Activated T-helper 2 cell treated with anti-CD3 and anti-CD28 coated beads, Interferon-gamma antibody, Interleukin-2, Interleukin-4, amounts not matched to agents 10 μg/mL and 5 μg/mL and 100 μg/mL, durations not matched to agents 14 hours and 24 hours and 36 hours (primary cell): ENCODE measurements around the gene ZNF888. TPM values are rescaled to one million over a fixed set of nuclear protein-coding genes. Genes with fewer than 3 reads are reported as not detected.

ENCODE experiments used
- DNase-seq: peaks from one replicate; pipeline ENCODE4 v3.0.0; 2021; ENCODE audit warnings: low spot score
- H3K27ac Mint-ChIP-seq: one replicate; pipeline ENCODE4 v1.8.0; 2021; ENCODE audit warnings: mixed read lengths
- H3K27me3 Mint-ChIP-seq: one replicate; pipeline ENCODE4 v1.8.0; 2021; ENCODE audit warnings: low read depth, mixed read lengths
- H3K36me3 Mint-ChIP-seq: one replicate; pipeline ENCODE4 v1.8.0; 2021; ENCODE audit warnings: low read depth, mixed read lengths
- H3K4me1 Mint-ChIP-seq: one replicate; pipeline ENCODE4 v1.8.0; 2021; ENCODE audit warnings: low read depth, mixed read lengths
- H3K4me3 Mint-ChIP-seq: one replicate; pipeline ENCODE4 v1.8.0; 2021; ENCODE audit warnings: low read depth, mild to moderate bottlenecking, moderate library complexity, mixed read lengths
- H3K9me3 Mint-ChIP-seq: one replicate; pipeline ENCODE4 v1.8.0; 2021; ENCODE audit warnings: mixed read lengths
- intact Hi-C: fragments of 100-400 bp; cut with micrococcal nuclease; formaldehyde crosslinking; loops from one replicate; pipeline ENCODE4 v1.15.1; 2023
- total RNA-seq: library from RNA; stranded (reverse); gene quantifications from 2 replicates; pipeline ENCODE4 v1.2.3, GENCODE V29; 2022

ZNF888 gene
- total RNA-seq: 5.0 and 6.1 TPM in 2 replicates

DNA sequence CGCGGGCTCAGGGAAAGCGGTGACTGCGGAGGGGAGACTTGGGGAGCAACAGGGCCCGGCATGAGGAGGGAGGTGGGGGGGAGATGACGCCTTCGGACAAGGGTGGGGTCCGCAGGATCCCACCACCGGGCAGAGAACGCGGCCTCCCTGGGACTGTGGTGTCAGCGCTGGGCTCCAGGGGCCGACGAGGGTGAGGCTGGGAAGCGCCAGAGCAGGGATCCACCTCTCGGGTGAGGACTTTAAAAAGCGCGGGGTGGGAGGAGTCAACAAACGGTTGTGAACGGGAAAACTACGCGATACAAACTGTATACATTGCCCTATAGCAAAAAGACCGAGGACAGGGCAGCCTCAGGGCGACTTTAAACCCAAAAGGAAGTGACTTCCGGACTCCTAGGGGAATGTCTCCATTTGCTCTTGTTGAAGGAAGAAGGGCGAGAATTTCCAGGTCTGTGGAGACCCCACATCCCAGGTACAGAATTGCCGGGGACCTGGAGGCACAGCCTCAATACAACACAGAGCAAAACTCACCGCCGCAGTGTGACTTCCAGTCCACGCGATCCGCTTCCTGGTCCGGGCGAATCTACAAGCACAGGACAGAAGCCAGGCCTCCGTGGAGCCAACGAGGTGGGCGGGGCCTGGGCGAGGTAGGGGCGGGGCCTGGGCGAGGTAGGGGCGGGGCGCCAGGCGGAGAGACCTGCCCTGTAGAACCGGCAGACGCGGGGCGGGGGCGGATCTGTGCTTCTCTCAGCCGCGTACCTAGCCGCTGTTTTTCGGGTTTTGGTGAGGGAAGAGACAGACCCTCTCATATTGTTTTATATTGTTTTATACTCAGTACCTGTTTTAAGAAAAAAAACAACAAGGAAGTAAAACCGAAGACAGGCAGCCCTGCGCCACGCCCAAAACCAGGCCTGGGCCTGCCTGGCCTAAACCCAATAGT lies at the start of gene ZNF888:
ZNF888 (minus strand) TSS at position 588 of the 937 bp plus-strand sequence. CDS start 5,555 bp downstream, outside the sequence.
- Mint-ChIP-seq H3K4me1 (peaks cover 21% of the 10 kb centered on the region), H3K4me3 (peak within 1 kb of the TSS; percentile 92), H3K36me3 (peaks cover 32% of the 10 kb centered on the region), H3K27me3 (no peaks in the 10 kb centered on the region), H3K27ac (peak within 1 kb of the TSS; percentile 90), H3K9me3 (no peaks in the 10 kb centered on the region)
- intact Hi-C loops: loop anchor here (2.0 kb wide), 3 partner anchors 20 to 40 kb away; partner anchors contain the start of genes ZNF320 and ZNF816
- peak; percentile 81 for DNase-seq

DNA sequence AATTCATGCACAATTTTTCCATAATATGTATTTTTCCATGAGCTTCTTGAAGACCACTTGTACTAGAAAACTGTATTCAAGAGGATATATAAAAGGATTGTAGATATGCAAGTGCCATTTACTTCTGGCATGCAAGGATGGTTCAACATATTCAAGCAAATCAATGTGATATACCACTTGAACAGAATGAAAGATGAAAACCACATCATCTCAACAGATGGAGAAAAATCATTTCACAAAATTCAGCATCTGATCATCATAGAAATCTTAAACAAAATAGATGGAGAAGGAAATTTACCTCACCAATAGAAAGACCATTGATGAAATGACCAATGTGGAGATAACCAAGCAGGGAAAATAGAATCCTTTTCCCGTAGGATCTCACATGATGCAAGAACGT lies 44.5 kb upstream of the ZNF888 start:
- intact Hi-C loops: loop anchor here (10.0 kb wide), 3 partner anchors 113 to 333 kb away; partner anchors contain the start of genes ZNF468, ZNF611 and ZNF83
- peaks cover 10% of the 10 kb centered on the region for H3K36me3 Mint-ChIP-seq
- H3K9me3 Mint-ChIP-seq: peaks cover 51% of the 10 kb centered on the region
- no peak overlapping the region for H3K27ac Mint-ChIP-seq
- H3K27me3 Mint-ChIP-seq: no peaks in the 10 kb centered on the region
- no peak for DNase-seq
- H3K4me1 Mint-ChIP-seq: peaks cover 7% of the 10 kb centered on the region
- no peak overlapping the region for H3K4me3 Mint-ChIP-seq

DNA sequence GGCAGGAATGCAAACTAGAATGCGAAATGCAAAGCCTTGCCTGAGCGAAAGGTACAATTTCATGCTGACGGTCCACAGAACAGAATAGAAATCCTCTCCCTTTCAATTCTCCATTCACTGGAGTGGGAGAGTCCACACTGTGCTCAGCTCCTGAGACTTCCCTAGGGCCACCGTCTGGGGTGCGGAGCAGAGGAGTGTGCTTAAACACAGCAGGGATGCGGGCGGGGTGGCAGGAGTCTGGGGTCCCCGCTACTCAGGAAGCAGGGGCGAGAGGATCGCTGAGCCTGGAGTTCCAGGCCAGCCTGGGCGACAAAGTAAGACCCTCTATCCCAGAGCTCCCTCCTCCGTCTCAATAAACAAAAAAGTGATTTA lies 40.0 kb upstream of the ZNF888 start:
- no peak for DNase-seq
- Mint-ChIP-seq H3K27ac (peak overlapping the region; percentile 83), H3K9me3 (peaks cover 45% of the 10 kb centered on the region), H3K36me3 (peaks cover 36% of the 10 kb centered on the region), H3K4me1 (peaks cover 14% of the 10 kb centered on the region), H3K27me3 (no peaks in the 10 kb centered on the region), H3K4me3 (peak overlapping the region; percentile 97)
- intact Hi-C loops: loop anchor here (2.0 to 10.0 kb wide), 5 partner anchors 40 to 328 kb away; partner anchors contain the start of genes ZNF468, ZNF600, ZNF611 and ZNF83

DNA sequence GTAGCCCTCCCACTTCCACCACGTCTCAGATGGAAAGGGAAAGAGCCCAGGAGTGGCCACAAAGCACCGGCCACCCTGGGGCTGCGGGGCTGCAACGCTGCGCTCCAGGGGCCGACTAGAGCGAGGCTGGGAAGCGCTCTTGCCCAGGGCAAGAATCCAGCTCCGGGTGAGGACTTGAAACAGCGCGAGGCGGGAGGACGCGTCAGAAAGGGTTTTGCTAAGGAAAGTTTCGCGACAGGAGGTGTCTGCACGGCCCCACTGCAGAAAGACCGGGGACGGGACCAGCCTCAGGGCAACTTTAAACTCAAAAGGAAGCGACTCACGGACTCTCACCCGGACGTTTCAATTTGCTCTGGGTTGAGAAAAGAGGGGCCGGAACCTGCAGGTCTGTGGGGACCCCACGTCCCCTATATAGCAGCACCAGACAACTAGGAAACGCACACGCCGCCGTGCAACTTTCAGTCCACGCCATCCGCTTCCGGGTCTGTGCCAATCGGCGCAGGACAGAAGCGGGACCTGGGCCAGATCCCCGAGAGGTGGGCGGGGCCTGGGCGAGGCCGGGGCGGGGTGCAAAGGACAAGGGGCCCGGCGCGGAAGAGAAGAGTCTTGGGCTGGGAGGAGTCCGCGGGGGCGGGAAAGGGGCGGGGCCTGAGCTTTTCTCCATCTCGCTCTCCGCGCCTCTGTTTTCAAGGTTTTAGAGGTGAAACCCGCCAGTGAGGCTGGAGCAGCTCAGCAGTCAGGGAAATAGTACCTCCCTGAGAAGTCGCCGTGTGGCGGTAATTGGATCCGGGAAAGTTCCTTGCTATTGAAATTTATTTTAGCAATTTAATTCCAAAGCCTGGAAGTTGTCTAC lies 39.4 kb upstream of the ZNF888 start, which contains the start of gene ZNF816:
ZNF816 (minus strand) TSS at position 488 of the 853 bp plus-strand sequence. CDS start 6,792 bp downstream, outside the sequence.
- Mint-ChIP-seq H3K27ac (peak within 1 kb of the TSS; percentile 92), H3K9me3 (peaks cover 47% of the 10 kb centered on the region), H3K4me3 (peak within 1 kb of the TSS; percentile 97), H3K27me3 (no peaks in the 10 kb centered on the region), H3K4me1 (peaks cover 14% of the 10 kb centered on the region), H3K36me3 (peaks cover 42% of the 10 kb centered on the region)
- intact Hi-C loops: loop anchor here (1.0 to 10.0 kb wide), 9 partner anchors 20 to 469 kb away; partner anchors contain the start of genes ZNF468, ZNF600, ZNF611 and ZNF761
- peak; percentile 98 for DNase-seq

DNA sequence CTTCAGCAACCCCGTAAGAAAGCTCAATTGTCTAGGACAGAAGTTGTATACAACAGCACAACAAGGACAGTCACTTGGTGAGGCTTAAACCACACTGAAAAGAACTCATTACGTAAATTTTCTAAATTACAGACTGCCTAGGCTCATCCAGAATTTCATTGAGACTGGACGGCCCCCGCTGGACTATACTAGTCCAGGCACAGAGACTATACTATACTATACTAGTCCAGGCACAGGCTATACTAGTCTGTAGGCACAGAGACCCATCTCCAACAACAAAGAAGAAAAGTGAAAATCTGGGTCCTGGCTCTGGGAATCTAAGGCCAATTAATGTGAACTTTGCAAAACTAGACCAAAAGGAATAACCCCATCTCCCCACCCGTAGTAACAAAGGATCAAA lies 38.8 kb upstream of the ZNF888 start:
- no peak for DNase-seq
- Mint-ChIP-seq H3K27ac (peak overlapping the region; percentile 92), H3K36me3 (peaks cover 48% of the 10 kb centered on the region), H3K4me1 (peaks cover 14% of the 10 kb centered on the region), H3K27me3 (no peaks in the 10 kb centered on the region), H3K4me3 (peak overlapping the region; percentile 97), H3K9me3 (peaks cover 47% of the 10 kb centered on the region)
- intact Hi-C loops: loop anchor here (1.0 to 10.0 kb wide), 9 partner anchors 20 to 469 kb away; partner anchors contain the start of genes ZNF468, ZNF600, ZNF611 and ZNF761

DNA sequence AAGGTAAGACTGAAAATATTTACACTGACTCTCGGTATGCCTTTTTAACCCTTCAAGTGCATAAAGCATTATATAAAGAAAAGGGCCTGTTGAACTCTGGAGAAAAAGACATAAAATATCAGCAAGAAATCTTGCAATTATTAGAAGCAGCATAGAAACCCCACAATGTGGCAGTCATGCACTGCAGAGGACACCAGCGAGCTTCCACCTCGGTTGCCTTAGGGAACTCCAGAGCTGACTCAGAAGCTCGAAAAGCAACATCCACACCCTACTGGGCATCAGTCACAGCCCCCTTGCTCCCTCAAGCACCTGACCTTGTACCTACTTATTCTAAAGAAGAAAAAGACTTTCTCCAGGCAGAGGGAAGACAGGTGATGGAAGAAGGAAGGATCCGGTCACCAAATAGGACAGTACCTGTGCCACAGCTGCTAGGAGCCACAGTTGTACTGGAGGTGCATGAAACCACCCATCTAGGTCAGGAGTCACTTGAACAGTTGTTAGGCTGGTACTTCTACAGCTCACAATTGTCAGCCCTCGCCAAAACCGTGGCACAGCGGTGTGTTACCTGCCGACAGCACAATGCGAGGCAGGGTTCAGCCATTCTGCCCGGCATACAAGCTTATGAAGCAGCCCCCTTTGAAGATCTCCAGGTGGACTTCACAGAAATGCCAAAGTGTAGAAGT lies 36.5 kb upstream of the ZNF888 start:
- Mint-ChIP-seq H3K4me1 (peaks cover 14% of the 10 kb centered on the region), H3K9me3 (peaks cover 59% of the 10 kb centered on the region)
- intact Hi-C loops: loop anchor here (10.0 kb wide), 3 partner anchors 105 to 325 kb away; partner anchors contain the start of genes ZNF468, ZNF611 and ZNF83

DNA sequence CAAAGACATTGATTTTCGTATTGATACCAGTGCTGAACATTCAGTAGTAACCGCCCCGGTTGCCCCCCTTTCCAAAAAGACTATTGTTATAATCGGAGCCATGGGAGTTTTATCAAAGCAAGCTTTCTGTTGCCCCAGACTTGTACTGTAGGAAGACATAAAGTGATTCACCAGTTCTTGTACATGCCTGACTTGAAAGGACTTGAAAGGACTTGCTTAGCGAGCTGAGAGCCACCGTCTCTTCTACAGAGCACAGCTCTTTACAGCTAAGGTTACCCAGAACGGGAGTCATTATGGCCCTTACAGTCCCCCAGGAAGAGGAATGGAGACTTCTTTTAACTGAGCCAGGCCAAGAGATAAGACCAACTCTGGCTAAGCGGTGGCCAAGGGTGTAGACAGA lies 34.4 kb upstream of the ZNF888 start:
- DNase-seq: no peak
- Mint-ChIP-seq H3K36me3 (peaks cover 88% of the 10 kb centered on the region), H3K27ac (no peak overlapping the region), H3K4me3 (no peak overlapping the region), H3K4me1 (peaks cover 7% of the 10 kb centered on the region), H3K9me3 (peaks cover 65% of the 10 kb centered on the region), H3K27me3 (no peaks in the 10 kb centered on the region)
- intact Hi-C loops: no loop called here

More for the DNA sequence above, 36.5 kb upstream of the ZNF888 start:
- H3K4me3 Mint-ChIP-seq: no peak overlapping the region
- H3K27me3 Mint-ChIP-seq: no peaks in the 10 kb centered on the region
- peaks cover 70% of the 10 kb centered on the region for H3K36me3 Mint-ChIP-seq
- DNase-seq: no peak
- no peak overlapping the region for H3K27ac Mint-ChIP-seq

DNA sequence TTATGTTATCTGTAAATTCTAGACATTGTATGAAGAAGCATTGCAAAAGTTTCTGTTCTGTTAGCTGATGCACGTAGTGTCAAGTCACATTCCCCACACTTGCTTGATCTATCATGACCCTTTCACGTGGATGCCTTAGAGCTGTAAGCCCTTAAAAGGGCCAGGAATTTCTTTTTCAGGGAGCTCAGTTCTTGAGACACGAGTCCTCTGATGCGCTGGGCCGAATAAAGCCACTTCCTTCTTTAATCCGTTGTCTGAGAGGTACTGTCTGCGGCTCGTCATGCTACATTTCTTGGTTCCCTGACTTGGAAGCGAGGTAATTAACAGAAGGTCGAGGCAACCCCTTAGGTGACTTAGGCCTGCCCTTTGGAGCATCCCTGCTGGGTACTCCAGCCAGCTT lies 33.7 kb upstream of the ZNF888 start:
- Mint-ChIP-seq H3K36me3 (peaks cover 94% of the 10 kb centered on the region), H3K4me1 (peaks cover 7% of the 10 kb centered on the region), H3K4me3 (no peak overlapping the region), H3K27ac (no peak overlapping the region), H3K27me3 (no peaks in the 10 kb centered on the region), H3K9me3 (peaks cover 72% of the 10 kb centered on the region)
- no peak for DNase-seq
- intact Hi-C loops: no loop called here

DNA sequence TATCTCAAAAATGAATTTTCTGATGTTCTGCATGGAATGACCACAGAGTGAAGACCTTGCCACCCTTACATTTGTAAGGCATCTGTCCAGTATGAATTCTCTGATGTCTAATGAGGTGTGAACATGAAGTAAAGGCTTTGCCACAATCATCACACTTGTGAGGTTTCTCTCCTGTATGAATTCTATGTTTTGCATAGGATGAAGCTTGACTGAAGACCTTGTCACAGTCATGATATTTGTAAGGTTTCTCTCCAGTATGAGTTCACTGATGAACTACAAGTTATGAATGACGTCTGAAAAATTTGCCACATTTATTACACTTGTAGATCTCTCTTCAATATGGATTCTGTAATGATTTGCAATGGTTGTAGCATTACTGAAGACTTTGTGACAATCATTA lies 26.2 kb upstream of the ZNF888 start:
- no peaks in the 10 kb centered on the region for H3K4me1 Mint-ChIP-seq
- no peak overlapping the region for H3K27ac Mint-ChIP-seq
- no peak overlapping the region for H3K4me3 Mint-ChIP-seq
- H3K9me3 Mint-ChIP-seq: peaks cover 77% of the 10 kb centered on the region
- intact Hi-C loops: loop anchor here (10.0 kb wide), 1 partner anchor 445 kb away; the partner anchor contains the start of gene ZNF765
- peaks cover 51% of the 10 kb centered on the region for H3K36me3 Mint-ChIP-seq
- no peak for DNase-seq
- H3K27me3 Mint-ChIP-seq: no peaks in the 10 kb centered on the region

DNA sequence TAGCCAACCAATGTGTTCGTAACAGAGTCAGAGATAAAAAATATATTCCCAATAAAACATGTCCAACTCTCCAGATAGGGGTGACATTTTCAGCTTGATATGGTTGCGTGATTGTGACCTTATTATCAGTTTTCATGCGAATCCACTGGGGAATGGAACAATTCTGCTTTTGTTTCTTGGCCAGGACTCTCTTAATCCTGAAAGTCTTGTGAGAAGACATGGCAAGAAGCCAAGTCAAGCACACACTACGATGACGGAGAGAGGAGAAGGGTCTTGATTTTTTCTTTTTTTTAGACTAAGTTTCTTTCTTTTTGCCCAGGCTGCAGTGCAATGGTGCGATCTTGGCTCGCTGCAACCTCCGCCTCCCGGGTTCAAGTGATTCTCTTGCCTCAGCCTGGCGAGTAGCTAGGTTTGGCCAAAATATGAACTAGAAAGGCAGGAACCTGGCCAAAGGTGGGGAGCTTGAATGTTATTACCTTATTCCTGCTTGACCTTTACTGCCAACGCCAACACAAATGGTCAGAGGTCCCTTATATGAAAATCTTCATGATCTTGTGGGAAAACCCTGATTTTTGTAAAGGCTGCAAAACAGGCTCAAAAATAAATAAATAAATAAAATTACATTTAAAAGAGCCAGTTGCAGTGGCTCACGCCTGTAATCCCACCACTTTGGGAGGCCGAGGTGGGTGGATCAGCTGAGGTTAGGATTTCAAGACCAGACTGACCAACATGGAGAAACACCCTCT lies 25.0 kb upstream of the ZNF888 start:
- H3K9me3 Mint-ChIP-seq: peaks cover 75% of the 10 kb centered on the region

More for the DNA sequence above, 25.0 kb upstream of the ZNF888 start:
- Mint-ChIP-seq H3K4me1 (no peaks in the 10 kb centered on the region), H3K4me3 (no peak overlapping the region), H3K27me3 (no peaks in the 10 kb centered on the region), H3K36me3 (peaks cover 43% of the 10 kb centered on the region), H3K27ac (no peak overlapping the region)
- DNase-seq: no peak
- intact Hi-C loops: loop anchor here (10.0 kb wide), 1 partner anchor 447 kb away; the partner anchor contains the start of gene ZNF765
